Stimulated activated CD8-positive, alpha-beta memory T cell treated with anti-CD3 and anti-CD28 coated beads, Interleukin-15, amount 100 ng/mL, for 24 hours (primary cell): Measurements from ENCODE around the gene ULK1.
A peak's percentile ranks its signal among the peaks of the same experiment; 100 is the strongest.

Experiments used
- DNase-seq: peaks from one replicate; pipeline ENCODE4 v3.0.0-alpha.2; 2020; ENCODE audit warnings: low read depth

Gene ULK1

GRCh38 chr12:131894313-131894860, at the start of gene ULK1:
Gene ULK1 (plus strand): TSS chr12:131894622. CDS start chr12:131895002, 380 bp downstream.
- DNase-seq: peak; percentile 92

DNA sequence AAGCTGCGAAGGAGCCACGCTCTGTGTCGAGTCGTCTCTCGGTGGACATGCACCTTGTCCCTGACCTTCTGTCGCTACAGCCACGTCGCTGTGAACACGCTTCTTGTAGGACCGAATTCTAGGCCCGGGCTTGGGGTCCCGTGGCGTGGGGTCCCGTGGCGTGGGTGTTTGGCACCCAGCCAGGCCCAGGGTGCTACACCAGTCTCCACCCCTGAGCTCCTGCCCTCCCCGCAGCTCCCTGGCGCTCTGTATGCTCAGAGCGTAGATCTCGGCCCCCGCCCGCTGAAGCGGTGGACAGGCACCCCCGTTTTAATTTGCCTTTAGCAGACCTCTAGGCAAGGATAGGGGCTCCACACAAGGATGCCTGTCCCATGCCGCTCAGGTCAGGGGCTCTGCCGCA, 49.8 kb upstream of the ULK1 start:
- DNase-seq: no peak

GRCh38 chr12:131845121-131845520, 49.3 kb upstream of the ULK1 start:
- no peak for DNase-seq

DNA sequence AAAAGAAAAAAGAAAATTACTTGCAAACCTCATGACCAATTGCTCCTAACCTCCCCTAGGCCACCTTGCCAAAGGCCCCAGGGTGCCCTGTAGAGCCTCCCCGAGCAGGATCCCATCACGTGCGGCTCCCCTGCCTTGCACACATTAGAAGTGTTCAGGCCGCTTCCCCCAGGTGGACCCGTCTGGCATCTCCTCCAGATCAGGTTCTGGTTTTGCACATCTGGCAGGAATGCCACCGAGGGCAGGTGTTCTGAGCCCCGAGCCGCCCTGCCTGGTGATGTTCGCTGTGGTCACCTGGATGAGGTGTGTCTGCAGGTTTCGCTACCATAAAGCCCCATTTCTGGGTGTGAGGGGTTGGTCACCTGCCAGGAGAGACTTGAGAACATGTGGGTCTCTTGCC, 47.0 kb upstream of the ULK1 start:
- DNase-seq: no peak

- DNase-seq: no peak
Observed at GRCh38 chr12:131848753-131849152, 45.7 kb upstream of the ULK1 start.

GRCh38 chr12:131849700-131850553, 44.5 kb upstream of the ULK1 start:
- DNase-seq: no peak

- DNase-seq: no peak
Observed at GRCh38 chr12:131850856-131851559, 43.4 kb upstream of the ULK1 start.

DNA sequence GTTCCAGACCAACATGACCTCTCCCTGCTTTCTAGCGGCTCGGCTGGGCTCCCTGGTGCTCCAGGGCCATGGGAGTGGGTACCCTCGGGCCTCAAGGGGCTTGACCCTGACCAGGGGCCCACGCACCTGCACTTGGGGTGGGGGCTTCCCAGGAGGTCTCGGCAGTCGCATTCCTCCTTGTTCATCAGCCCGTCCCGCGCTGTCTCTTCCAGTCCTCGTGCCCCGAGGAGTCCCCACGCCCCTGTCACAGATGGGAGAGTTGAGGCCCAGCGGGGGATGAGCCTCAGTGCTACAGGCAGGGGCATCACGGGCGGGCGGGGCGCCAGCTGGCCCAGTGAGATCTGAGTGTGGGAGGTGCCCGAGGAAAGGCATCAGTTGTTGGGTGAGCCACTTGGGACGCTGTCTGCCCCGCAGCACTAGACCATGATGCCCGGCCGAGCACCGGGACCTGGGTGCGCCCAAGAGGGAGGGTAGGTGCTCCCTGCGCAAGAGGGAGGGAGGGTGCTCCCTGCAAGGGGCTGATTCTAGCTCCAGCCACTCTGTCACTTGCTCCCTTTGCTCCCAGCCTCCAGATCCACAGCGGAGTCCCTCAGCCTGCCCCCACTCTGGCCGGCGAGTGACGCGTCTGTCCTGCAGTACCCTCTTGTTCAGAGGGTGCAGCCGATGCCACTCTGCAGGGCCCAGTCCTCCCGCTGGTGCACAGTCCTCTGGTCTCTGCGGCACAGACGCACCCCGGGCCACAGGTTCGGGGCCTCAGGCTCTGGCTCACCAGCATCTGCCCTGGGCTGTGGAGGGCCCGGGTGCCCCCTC, 42.5 kb upstream of the ULK1 start:
- DNase-seq: no peak

- no peak for DNase-seq
Observed at GRCh38 chr12:131852551-131853299, 41.7 kb upstream of the ULK1 start.

DNA sequence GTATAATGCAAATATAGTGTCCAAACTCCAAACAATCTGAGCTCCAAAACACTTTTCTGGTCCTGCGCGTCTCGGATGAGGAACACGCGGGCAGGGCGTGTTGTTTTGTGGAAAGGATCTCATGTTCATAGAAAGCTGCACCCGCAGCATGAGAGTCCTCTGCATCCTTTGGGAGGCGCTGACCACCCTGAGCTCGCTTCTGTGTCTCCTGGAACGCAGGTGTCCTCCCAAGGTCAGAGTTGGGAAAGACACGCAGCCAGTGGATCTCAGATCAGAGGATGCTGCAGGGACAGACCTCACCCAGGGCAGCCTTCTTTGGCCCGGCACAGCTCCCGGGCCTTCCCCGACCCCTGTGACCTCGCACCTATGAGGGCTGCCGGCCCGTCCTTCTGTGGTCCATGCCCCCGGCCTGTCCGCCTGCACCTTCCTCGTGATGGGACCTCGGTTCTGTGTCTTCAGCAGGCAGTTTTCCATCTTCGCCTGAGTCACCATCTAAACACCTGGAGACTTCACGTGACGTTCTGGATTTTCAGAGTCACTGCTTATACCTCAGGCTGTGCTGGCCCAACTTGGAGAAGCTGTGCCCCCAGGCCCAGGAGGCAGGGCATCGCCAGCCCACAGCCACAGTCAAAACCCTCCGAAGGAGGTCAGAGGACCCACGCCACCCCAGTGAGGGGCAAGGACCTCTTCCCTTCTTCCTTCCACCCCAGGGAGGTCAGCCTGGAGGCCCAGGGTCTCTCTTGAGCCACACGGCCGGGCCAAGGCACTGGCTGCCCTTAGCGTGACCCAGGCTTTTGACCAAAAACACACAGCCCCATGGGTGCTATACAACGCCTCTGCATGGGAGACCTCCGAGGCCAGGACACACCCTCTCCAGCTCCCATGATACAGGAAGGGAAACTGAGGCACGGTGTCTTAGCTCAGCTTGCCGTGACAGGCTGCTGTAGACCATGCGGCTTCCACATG, 40.3 kb upstream of the ULK1 start:
- DNase-seq: no peak

- DNase-seq: no peak
Observed at GRCh38 chr12:131854861-131855476, 39.5 kb upstream of the ULK1 start.

DNA sequence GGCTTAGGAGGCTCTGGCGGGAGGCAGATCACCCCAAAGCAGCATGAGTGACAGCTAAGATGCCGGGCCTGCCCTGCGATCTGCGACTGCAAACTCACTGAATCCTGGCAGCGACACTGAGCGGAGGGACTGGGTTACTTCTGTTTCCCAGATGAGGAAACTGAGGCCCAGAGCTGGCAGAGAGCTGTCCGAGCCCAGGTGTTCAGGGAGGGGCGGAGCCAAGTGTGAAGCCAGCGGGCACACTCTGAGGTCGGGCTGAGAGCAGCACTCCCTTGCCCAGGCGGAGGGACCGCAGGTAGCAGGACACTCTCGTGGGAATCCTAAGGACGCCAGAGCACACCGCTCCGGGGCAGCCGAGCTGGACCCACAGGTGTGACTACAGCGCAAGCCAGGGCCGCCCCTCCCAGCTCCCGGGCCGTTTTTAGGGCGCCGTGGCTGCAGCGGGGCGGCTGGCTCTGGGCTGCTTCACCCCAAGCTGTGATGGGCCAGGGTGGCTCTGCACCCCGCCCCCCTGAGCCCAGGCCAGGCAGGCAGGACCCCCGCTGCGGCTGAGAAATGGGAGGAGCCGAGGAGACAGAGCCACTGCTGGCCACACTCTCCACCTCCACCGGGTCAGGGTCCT, 38.8 kb upstream of the ULK1 start:
- DNase-seq: no peak

DNA sequence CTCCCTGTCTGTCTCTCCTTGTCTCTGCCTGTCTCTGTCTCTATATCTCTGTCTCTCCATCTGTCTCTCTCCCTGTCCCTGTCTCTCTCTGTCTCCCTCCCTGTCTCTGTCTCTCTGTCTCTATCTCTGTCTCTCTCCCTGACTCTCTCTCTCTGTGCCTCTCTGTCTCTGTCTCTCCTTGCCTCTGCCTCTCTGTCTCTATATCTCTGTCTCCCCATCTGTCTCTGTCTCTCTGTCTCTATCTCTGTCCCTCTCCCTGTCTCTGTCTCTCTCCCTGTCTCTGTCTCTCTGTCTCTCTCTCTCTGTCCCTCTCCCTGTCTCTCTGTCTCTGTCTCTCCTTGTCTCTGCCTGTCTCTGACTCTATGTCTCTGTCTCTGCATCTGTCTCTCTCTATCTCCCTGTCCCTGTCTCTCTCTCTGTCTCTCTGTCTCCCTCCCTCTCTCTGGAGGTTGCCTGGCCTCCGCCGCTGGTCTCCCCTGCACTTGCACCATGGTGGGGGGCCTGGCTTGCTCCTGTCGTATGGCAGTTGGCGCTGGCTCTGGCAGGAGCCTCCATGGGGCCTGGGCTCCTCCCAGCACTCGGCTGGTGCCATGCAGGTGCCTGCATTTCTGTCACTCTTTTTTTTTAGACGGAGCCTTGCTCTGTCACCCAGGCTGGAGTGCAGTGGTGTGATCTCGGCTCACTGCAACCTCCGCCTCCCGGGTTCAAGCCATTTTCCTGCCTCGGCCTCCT, 37.9 kb upstream of the ULK1 start:
- DNase-seq: no peak

DNA sequence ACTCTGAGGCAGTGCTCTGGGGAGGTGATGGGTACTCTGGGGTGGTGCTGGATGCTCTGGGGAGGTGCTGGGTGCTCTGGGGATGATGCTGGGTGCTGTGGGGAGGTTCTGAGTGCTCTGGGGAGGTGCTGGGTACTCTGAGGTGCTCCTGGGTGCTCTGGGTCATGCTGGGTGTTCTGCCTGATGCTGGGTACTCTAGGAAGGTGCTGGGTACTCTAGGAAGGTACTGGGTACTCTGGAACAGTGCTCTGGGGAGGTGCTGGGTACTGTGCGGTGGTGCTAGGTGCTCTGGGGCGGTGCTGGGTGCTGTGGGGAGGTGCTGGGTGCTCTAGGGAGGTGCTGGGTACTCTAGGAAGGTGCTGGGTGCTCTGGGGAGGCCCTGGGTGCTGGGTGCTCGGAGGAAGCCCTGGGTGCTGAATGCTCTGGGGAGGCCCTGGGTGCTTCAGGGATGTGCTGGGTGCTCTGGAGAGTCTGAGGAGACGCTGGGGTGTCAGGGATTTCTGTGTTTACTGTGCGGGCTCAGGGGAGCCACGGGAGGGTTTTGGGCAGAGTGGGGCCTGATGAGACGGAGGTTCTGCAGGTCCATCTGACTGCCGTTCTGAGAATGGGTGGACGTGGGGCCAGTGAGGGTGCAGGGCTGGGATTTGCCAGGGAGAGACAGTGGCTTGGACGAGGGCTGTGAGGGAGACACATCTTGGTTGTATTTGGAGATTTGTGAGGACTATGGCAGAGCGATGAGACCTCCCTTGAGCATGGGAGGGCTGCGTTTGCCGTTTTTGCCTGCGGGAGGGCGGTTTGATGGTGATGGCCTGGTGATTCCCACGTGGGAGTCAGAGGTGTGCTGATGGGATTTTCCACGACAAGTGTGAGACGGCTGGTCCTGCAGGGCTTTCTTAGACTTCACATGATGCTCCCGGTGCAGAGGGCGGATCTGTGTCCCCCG, 36.2 kb upstream of the ULK1 start:
- DNase-seq: no peak

- DNase-seq: no peak
Observed at GRCh38 chr12:131860472-131861260, 33.8 kb upstream of the ULK1 start.

GRCh38 chr12:131861261-131862083, 33.0 kb upstream of the ULK1 start:
- DNase-seq: no peak
